Measurements from ENCODE around the gene TEF.

TEF gene

DNA sequence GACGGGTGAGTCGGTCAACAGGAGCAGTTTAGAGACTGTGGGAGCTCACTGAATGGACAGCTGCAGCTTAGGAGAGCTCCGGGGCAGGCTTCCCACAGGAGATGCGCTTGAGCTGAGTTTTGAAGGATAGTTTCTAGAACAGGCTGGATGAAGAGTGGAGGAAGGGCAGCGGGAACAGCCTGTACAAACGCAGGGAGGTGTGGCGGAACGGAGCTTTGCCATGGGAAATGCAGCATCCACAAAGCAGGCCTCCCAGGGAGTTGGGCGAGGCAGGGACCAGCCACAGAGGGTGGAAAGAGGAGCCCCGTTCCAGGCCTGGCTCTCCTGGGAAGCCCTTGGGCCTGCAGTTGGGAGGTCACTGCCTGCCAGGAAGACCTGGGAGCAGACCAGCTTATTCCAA is 26.8 kb upstream of the TEF start:
- DNase-seq (ENCODE audit: low read depth) = no peak

DNA sequence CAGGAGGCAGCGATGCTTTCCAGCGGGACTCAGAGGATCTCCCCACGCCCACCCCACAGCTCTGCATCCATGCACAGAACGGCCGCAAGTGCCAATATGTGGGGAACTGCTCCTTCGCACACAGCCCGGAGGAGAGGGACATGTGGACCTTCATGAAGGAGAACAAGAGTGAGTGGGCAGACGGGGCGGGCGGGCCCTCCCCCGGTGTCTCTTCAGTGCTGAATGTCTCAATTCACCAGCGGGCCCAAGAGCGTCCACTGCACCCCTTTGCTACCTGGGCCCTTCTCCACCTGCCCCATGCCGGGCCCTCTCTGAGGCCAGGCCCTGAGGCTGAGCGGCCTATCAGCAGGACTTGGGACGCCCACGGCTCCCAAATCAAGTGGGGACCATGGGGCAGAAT is 25.8 kb upstream of the TEF start:
- no peak for DNase-seq (ENCODE audit: low read depth)

DNA sequence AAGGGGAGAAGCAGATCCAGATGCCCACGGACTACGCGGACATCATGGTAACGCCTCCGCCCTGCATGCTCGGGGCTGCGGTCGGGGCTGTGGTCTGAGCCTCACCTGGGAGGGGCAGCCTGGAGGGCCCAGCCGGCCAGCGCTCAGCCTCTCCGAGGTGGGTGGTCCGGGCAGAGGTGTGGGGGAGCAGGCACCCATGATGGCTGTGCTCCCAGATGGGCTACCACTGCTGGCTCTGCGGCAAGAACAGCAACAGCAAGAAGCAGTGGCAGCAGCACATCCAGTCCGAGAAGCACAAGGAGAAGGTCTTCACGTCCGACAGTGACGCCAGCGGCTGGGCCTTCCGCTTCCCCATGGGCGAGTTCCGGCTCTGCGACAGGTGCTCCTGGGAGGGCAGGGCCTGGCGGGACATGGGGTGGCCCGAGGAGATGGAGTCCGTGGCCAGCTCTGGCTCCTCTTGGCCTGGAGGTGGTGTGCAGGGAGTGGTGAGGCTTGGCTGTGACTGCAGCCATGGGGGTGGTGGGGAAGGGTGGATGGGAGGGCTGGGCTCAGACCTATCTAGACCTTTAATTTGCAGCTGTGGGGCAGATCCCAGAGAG is 25.2 kb upstream of the TEF start:
- no peak for DNase-seq (ENCODE audit: low read depth)

DNA sequence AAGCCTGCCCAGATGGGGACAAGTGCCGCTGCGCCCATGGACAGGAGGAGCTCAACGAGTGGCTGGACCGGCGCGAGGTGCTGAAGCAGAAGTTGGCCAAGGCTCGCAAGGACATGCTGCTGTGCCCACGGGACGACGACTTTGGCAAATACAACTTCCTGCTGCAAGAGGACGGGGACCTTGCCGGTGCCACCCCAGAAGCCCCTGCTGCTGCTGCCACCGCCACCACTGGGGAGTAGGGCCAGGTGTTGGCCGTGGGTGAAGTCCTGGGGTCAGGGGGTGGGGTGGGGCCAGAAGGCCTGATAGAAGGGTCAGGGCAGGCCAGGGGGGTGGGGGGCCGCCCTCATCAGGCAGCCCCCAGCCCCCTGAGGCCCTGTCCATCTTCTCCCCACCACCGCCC is 24.6 kb upstream of the TEF start:
- DNase-seq (ENCODE audit: low read depth) = no peak

DNA sequence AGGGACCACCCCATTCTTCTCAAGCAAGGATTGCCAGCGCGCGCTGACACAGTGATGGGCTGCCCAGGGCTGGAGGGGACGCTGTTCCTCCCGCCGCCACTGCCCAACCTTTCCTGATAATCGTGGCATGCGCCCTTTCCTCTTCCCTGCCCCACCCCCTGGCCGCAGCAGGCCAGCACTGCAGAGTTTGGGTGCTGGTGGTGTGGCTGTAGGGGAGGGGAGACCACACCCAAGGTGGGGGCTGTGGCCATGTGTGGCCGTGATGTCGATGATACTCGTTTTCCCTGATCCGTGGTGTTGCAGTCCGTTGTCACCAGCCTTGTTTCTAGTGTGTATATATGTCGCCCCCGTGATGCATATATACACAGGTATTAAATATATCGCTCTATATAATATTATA is 22.8 kb upstream of the TEF start:
- DNase-seq (ENCODE audit: low read depth) = no peak

DNA sequence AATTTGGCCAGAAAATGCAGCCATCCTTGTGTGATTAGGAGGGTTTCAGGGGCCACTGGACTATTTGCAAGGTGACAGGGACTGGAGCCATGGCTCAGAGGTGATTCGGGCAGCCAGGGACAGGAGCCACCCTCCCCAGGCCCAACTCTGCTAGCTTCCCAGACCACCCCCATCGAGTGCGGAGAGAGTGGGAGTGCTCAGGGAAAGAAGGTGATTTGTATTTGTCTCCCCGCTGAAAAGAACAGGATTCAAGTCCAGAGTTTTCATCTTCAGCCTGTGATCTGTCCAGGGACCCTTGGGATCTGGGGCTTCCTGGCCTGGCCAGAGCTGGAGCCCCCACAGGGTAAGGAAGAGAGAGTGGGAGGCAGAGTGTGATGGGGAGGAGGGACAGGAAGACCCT is 22.4 kb upstream of the TEF start:
- no peak for DNase-seq (ENCODE audit: low read depth)

DNA sequence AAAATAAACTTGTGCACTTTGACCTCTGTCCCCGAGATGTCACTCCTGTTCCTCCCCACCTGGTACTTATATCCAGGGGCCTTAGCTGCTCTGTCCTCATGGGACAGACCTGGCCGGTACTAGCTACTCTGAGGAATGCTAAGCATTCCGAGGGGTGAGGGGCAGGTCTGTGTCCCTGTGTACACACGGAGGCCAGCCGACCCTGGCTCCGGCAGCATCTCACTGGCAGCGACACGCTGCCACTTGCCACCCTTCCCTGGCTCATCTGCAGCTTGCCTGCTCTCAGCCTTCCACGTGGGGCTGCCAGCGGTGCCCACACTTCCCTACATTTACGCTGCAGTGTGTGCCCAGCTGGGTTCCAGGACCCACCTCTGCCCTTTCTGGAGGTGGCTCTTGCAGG is 21.6 kb upstream of the TEF start:
- DNase-seq (ENCODE audit: low read depth) = no peak

DNA sequence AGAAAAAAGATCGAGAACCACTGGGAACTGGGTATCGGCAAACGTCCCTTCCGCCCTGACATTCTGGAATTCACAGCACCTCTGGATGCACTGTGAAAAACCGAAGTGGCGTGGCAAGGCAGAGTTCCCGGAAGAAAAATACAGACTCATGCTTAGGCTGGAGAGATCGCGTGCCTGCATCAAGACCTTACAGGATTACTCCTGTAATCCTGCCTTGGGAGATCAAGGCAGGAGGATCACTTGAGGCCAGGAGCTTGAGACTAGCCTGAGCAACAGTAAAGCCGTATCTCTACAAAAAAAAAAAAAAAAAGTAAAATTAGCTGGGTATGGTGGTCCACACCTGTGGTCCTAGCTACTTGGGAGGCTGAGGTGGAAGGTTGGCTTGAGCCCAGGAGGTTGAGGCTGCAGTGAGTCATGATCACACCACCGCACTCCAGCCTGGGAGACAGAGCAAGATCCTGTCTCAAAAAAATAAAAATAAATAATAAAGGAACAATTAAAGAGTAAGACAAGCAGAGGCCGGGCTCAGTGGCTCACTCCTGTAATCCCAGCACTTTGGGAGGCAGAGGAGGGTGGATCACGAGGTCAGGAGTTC is 19.9 kb upstream of the TEF start:
- no peak for DNase-seq (ENCODE audit: low read depth)

DNA sequence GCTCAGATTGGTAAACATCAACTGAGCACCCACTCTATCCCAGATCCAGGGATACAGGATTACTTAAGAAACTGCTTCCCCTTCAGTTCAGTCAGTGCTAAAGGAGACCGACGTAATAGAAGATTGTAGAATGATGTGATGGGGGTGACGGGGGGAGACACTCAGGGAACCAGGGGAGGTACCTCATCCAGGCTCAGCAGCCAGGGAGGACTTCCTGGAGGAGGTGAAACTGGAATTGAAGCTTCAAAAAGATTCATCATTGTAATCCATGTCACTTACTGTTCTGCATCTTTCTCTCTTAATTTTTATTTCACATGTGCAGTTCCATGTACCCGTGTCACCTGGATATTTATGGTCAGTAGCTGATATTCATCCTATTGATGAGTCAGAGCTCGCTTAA is 19.1 kb upstream of the TEF start:
- no peak for DNase-seq (ENCODE audit: low read depth)

DNA sequence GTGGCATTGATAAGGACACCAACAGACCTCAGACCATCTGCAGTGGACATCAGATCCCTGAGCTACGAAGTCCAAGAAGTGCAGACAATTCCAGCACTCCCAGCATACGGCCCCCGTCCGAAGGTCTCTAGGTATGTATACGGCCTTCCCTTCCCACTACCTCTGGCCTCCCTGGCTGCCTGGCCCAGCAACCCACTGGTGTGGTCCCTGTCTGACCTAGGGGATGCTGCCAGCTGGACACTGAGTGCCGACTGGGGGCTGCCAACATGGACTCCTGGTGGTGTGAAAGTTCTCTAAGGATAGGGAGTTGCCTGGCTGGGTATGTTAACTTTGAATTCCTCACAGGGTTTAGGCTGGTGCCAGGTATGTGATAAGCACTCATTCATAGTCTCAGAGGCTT is 17.5 kb upstream of the TEF start:
- no peak for DNase-seq (ENCODE audit: low read depth)

DNA sequence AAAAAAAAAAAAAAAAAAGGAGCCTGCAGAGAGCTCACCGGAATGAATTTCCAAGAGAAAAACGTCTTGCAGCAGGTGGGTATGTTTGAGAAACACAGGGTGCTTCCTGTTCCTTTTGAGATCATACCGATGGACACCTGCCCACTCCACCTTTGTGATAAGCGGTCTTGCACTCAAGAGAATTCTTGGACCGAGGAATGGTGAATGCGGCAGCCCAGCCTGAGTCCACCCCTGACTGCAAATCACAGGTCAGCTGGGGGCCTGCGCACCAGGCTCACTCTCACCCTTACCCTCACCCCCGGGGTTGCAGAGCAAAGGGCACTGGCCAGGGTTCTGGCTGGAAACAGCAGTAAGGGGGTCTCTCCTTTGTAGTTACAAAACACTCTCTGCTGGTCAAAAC is 16.8 kb upstream of the TEF start:
- DNase-seq (ENCODE audit: low read depth) = no peak

DNA sequence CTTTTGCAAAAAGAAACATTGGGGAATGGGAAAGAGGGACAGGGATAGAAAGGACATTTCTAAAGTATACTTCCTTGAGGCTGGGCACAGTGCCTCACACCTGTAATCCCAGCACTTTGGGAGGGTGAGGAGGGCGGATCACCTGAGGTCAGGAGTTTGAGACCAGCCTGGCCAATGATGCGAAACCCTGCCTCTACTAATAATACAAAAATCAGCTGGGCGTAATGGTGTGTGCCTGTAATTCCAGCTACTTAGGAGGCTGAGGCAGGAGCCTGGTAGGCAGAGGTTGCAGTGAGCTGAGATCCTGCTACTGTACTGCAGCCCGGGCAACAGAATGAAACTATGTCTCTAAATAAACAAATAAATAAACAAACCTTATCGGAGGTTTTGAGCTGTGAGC is 16.3 kb upstream of the TEF start:
- DNase-seq (ENCODE audit: low read depth) = no peak

DNA sequence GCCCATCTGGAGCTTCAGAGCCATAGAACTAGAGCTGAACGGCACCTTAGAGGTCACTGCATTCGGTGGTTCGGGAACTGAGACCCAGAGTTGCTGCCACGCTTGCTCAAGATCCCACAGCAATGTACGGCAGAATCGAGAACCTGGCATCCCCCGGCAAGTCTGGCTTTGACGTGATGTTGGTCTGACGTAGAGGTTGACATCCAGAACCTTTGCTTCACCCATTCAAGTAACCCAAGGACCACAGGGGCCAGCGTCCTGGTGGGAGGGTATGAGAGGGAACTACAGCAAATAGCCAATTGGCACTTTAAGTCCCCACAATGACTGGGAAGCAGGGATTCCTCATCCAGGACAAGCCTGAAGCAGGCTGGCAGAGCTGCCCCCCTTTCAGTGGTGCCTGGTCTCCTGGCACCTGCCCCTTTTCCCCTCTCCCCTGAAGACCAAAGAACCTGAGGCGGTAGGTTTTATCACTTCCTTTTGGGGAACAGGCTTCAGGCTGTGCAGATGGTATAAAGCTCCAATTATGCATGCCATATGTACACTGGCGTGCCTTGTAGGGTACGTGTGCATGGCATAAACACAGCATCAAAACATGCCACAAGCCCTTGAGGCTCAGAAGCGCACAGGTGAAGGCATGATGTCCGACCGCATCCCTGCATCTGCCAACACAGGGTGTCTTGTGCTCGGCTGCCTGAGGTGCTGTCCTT is 15.3 kb upstream of the TEF start:
- no peak for DNase-seq (ENCODE audit: low read depth)

DNA sequence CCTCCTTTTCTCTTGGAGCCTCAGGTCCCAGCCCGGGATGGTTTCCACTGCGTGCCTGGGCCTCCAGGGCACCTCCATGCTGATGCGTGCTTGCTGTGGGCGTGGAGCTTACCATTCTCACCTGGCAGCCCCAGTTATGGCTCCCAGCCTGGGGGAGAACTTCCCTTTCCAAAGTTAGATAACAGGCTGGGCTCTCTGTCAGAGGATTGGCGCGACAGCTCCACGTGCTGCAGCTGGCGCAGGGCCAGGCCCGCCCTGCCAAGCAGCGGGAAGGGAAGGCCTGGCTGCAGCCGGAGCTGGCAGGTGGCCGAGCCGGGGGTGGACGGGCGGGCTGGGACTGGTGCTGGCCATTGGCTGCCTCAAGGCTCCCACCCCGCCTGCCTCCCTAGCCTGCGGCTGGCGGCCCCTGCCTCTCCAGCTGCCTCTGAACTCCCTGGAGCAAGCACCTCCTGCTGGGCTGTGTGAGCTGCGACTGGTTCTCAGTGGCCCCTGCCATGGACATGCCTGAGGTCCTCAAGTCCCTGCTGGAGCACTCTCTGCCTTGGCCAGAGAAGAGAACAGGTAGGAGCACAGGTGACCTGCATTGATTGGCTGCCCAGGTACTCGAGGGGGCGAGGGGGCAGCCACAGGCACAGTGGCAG is 14.6 kb upstream of the TEF start:
- DNase-seq (ENCODE audit: low read depth) = no peak

DNA sequence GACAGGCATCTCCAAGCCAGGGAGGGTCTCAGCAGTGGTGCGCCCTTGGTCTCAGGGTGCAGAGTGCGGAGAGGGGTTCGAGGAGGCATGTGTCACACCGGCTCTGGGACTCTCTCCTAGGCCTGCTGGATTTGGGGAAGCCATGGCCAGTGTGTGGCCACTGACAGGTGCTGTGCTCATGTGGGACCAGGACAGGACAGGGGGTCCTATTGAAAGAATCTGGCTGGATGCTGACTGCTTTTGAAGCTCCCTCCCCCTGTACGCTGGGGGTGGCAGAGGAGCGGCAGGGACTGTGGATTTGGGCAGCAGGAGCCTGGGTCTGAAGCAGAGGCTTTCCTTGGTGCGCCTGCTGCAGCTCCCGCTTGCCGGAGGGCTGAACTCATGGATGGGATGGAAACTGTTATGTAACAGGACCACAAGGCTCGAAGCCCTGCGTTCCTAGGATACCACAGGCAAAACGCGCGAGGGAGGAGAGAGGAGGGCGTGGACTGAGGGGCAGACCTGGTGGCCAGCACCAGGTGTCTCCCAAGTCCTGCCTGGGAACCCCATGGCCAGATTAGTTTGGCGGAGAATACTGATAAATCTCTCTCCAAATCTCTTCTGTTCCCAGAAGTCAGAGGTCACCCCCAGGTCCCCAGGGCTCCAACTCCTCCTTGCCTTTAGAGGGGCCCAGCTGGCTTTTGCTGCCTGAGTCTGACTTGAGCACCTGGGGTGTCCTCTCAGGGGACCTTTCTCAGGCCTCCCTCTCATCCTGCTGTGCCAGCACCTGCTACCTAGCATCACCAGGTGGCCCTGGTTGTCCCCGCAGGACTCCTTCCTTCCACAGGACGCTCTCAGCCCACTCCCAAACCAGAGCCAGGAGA is 13.8 kb upstream of the TEF start:
- DNase-seq (ENCODE audit: low read depth) = no peak

DNA sequence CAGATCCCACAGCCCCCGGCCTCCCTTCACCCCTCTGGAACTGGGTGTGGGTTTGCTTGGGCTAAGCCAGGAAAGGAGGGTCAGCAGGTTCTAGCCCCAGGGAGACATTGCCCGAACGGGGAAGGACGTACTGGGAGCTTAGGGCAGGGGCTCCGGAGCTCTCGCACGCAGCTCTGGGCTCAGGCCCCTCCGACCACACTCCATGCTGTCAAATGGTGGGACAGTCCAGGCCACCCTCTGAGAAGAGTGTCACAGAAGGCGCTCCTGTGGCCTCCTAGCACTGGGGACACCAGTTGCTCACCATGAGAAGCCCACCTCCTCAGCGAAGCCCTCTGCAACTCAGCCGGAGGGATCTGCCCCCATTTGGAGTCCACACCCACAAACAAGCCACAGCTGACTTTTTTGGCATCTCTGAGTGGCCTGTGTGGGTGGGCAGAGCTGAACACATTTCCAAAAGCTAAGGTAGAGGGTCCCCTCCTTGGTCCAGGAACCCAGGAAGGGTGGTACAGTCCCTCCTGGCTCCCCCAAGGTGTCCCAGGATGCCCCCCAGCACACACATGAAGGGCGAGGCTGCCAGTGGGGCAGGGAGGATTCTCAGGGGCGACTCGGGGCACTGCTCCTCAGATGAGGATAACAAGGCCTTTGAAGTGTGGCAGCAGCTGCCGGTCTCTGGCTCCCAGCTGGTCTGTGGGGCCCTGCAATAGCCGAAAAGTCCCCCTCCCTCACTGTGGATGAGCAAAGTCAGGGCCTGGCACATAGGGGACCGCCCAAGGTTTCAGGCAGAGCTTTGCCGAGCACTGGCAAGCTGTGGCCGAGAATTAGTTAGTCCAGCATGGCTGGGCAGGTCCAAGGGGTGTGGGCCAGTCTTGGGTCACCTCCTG is 13.0 kb upstream of the TEF start:
- no peak for DNase-seq (ENCODE audit: low read depth)

DNA sequence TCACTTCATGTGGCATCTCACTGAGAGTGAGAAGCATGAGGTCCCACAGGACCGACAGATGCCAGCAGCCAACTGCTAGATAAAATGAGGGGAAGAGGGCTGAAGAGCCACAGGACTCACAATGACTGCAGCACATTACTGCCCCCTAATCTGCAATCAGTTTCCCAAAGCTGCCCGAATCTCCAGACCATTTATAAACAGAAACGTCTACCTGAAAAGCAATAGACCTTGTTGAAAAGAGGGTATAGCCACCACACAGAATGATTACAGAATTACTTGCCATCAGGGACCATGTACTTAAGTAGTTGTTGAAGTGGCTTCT is 12.4 kb upstream of the TEF start:
- DNase-seq (ENCODE audit: low read depth) = no peak

DNA sequence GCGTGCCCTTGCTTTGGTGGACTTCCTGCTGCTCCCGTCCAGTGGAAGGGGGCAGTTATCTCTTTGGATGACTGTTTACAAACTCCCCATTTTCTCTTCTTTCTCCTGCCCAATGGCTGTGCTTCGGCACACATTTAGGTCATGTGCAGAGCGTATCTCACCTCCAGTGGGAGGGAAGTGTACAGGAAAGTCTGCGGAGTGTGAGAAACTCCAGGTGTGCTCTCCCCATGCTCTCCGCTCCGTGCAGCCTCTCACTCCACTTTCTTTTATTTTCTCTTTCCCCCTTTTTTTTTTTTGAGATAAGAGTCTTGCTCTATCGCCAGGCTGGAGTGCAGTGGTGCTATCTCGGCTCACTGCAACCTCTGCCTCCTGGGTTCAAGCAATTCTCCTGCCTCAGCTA is 11.9 kb upstream of the TEF start:
- no peak for DNase-seq (ENCODE audit: low read depth)

DNA sequence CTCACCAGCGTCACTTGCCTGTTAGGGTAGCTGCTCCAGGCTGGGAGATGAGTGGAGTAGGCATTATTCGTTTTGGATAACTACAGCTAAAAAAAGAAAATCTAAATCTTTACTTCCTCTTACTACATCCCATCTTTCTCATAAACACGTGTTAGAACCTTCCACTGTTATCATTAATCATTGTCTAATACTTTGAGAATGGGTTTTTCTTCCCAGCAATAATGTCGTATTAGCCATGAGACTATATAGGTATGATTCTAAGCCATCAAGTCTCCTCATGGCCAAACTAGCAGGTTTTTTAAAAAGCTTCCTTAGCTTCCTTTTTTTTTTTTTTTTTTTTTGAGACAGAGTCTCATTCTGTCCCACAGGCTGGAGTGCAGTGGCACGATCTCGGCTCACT is 3.9 kb upstream of the TEF start:
- no peak for DNase-seq (ENCODE audit: low read depth)

DNA sequence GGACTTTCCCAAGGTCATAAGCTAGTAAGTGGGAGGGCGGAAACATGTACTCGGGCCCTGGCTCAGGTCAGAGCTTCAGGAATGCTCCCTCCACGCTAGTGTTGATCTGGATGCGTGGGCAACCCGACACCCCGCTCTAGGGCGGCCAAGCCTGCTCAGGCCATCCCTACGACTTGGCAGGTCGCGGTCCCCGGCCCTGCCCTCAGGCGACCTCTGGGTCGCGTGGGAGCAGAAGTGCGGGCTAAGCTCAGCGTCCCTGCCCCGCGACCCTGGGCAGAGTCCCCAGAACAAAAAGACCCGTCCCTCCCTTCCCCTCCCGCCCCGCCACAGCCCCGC is 781 bp upstream of the TEF start:
- DNase-seq (ENCODE audit: low read depth) = no peak

DNA sequence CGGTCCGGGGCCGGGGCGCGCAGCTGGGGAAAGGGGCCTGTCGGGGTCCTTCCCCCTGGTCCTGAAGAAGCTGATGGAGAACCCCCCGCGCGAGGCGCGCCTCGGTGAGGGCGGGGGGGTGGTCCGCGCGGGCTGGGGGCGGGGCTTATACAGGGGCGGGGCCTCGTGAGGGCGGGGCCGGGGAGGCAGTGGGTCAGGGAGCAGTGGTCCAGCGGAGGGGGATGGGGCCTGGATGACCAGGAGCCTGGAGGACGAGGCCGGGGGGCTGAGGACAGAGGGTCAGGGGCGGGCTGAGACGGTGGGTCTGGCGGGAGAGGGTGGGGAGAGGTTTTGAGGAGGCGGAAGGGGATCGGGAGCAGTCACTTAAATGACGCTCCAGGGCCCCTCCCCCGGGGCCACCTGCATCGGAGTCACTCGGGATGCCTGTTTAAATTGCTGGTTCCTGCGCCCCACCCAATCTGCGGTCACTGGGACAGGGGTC is 396 bp downstream of the TEF start:
- peak; percentile 38 for DNase-seq (ENCODE audit: low read depth)

DNA sequence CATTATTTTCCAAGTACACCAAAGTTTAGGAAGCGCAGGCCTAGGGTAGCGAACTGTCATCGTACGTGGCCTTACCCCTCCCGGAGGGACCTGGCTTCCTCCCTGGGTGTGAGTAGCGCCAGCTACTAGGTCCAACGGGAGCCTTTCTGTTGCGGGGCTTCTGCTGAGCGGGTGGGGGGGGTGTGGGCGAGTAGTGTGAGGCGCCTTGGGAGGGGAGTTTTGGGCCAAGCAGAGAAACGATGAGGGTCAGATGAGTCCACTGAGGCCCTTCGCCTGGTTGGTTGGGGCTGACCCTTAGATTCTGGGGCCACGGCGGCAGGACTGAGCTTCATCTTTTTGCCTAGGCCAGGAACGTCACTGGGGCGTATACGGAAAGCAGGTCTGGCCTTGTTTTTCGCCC is 868 bp downstream of the TEF start:
- DNase-seq (ENCODE audit: low read depth) = no peak
